Common myeloid progenitor, CD34-positive (primary cell): ENCODE measurements around the gene MGAT5B. TPM values are rescaled to one million over a fixed set of nuclear protein-coding genes. Genes with fewer than 3 reads are reported as not detected.

Experiments used
- CTCF ChIA-PET: fragments of 350-600 bp; sonication (Branson Sonifier 250); formaldehyde crosslinking; loops from one replicate; lab custom pipeline; 2021; ENCODE audit warnings: antibody characterized with exemption; lab: Charles Lee
- POLR2A ChIA-PET: fragments of 350-600 bp; sonication (Branson Sonifier 250); formaldehyde crosslinking; loops from one replicate; lab custom pipeline; 2021; ENCODE audit warnings: antibody characterized with exemption; lab: Charles Lee
- DNase-seq, 3 donors: peaks; one replicate each; pipeline versions ENCODE4 v3.0.0 to v3.0.0-alpha.2; 2013
- H3K27ac ChIP-seq, 2 experiments: 1 replicate in 1 of 2; 2 replicates in 1 of 2; pipeline ENCODE4 v1.7.0; 2013; ENCODE audit warnings: inconsistent platforms in 2 of 2, low read length in 2 of 2, mild to moderate bottlenecking in 2 of 2, low read depth in 1 of 2, moderate library complexity in 1 of 2; ENCODE audit not compliant: severe bottlenecking in 2 of 2, insufficient read depth in 1 of 2, poor library complexity in 1 of 2
- H3K27me3 ChIP-seq, 5 experiments: replicated peaks in 2 of 5; 1 replicate in 3 of 5; 2 replicates in 2 of 5; pipeline versions ENCODE4 v1.6.1 to v1.7.0; 2013; ENCODE audit warnings: low read length in 4 of 5, mild to moderate bottlenecking in 2 of 5, moderate library complexity in 2 of 5, inconsistent platforms in 1 of 5; ENCODE audit not compliant: insufficient read depth in 5 of 5, control insufficient read depth in 4 of 5
- H3K36me3 ChIP-seq, 4 experiments: 1 replicate in 2 of 4; 2 replicates in 2 of 4; pipeline versions ENCODE4 v1.6.1 to v1.7.0; 2013; ENCODE audit warnings: low read length in 3 of 4, control low read depth in 1 of 4, mild to moderate bottlenecking in 1 of 4; ENCODE audit not compliant: control insufficient read depth in 4 of 4, insufficient read depth in 4 of 4
- H3K4me1 ChIP-seq, 4 experiments: 1 replicate in 3 of 4; 2 replicates in 1 of 4; pipeline versions ENCODE4 v1.6.1 to v1.7.1; 2013; ENCODE audit warnings: low read length in 3 of 4, mild to moderate bottlenecking in 3 of 4, control low read depth in 1 of 4, inconsistent platforms in 1 of 4, moderate library complexity in 1 of 4; ENCODE audit not compliant: control insufficient read depth in 4 of 4, insufficient read depth in 4 of 4; ENCODE audit errors: control extremely low read depth in 1 of 4
- H3K4me3 ChIP-seq, 7 experiments: 1 replicate in 4 of 7; 2 replicates in 3 of 7; pipeline versions ENCODE4 v1.5.1 to v1.7.0; 2013; ENCODE audit warnings: mild to moderate bottlenecking in 7 of 7, low read length in 6 of 7, moderate library complexity in 6 of 7, inconsistent platforms in 2 of 7, low read depth in 2 of 7, control low read depth in 1 of 7; ENCODE audit not compliant: insufficient read depth in 4 of 7, control insufficient read depth in 1 of 7; ENCODE audit errors: extremely low read depth in 1 of 7
- H3K9me3 ChIP-seq, 5 experiments: 1 replicate in 4 of 5; 2 replicates in 1 of 5; pipeline versions ENCODE4 v1.6.1 to v1.7.1; 2013; ENCODE audit warnings: low read length in 4 of 5, mild to moderate bottlenecking in 2 of 5, inconsistent platforms in 1 of 5, low read depth in 1 of 5, moderate library complexity in 1 of 5; ENCODE audit not compliant: control insufficient read depth in 4 of 5, insufficient read depth in 2 of 5; ENCODE audit errors: control extremely low read depth in 1 of 5
- WGBS: methylation state at CpG from one replicate; pipeline ENCODE4 v1.1.5; 2013; ENCODE audit not compliant: insufficient coverage; 5-methylcytosine and 5-hydroxymethylcytosine counted together
- polyA plus RNA-seq: library from polyadenylated mRNA; unstranded; fragments of 120-200 nt; gene quantifications from one replicate; pipeline ENCODE4 v1.2.1, GENCODE V29; 2013

The MGAT5B gene
- 0.16 TPM for polyA plus RNA-seq

GRCh38 chr17:76868176-76868668 lies at the start of gene MGAT5B:
MGAT5B (plus strand) TSS chr17:76868404; CDS start chr17:76869030, 626 bp downstream.
- no peaks in the 10 kb centered on the region for H3K9me3 ChIP-seq
- DNase-seq = peak; percentile 71 to 83 (median 82)
- under 1% methylated on average over 70 of the region's 76 CpGs for WGBS
- H3K4me3 ChIP-seq = peak within 1 kb of the TSS in 5 of 7 experiments; percentile 30 to 65 (median 48)
- POLR2A ChIA-PET = interaction anchor here (1.0 to 1.4 kb wide), 2 partner anchors 104 to 190 kb away, joined by 3 read pairs; no protein-coding TSS in a partner anchor
- no peaks in the 10 kb centered on the region for H3K36me3 ChIP-seq
- CTCF ChIA-PET = interaction anchor here (0.7 to 2.9 kb wide), 19 partner anchors 10 to 339 kb away, joined by 3 to 18 read pairs (median 4); no protein-coding TSS in a partner anchor
- H3K4me1 ChIP-seq = peaks cover 0 to 36% (median 22%) of the 10 kb centered on the region in 4 experiments
- peaks cover 0 to 42% (median 22%) of the 10 kb centered on the region in 5 experiments for H3K27me3 ChIP-seq
- no peak within 1 kb of the TSS for H3K27ac ChIP-seq

- Histone ChIP-seq H3K4me1 (peaks cover 0 to 18% (median 14%) of the 10 kb centered on the region in 4 experiments), H3K27me3 (no peaks in the 10 kb centered on the region), H3K36me3 (no peaks in the 10 kb centered on the region), H3K4me3 (no peak overlapping the region), H3K27ac (no peak overlapping the region), H3K9me3 (no peaks in the 10 kb centered on the region)
- no CpG with 5 or more reads among the region's 1 CpG for WGBS
- ChIA-PET POLR2A (interaction anchor here (0.6 kb wide), 1 partner anchor 38 kb away, joined by 4 read pairs; no protein-coding TSS in a partner anchor), CTCF (interaction anchor here (1.0 kb wide), 2 partner anchors 18 to 71 kb away, joined by 3 read pairs; no protein-coding TSS in a partner anchor)
- peak in 2 of 3 donors; percentile 39 to 57 for DNase-seq
These were observed 48.2 kb upstream of the MGAT5B start for GRCh38 chr17:76820039-76820438.

DNA sequence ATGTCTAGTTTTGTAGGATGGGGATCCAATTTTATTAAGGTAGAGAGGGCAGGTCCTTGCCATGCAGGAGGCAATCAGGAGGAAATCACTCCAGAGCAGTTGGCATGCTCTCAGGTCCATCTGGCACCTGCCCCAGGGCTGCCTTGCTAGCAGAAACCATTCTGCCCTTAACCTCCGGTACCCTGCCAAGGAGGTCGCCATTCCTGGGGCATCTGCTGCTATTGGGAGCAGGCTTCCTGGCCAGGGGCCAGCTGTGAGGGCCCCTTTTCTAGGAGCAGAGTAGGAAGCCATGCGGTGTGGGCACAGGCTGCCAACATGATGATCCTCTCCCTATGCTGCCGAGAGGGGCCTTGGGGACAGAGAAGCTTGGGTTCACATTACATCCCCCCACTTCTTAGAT lies 47.6 kb upstream of the MGAT5B start:
- no peaks in the 10 kb centered on the region for H3K9me3 ChIP-seq
- no peak overlapping the region for H3K4me3 ChIP-seq
- CTCF ChIA-PET = interaction anchor here (1.0 to 1.1 kb wide), 2 partner anchors 18 to 21 kb away, joined by 3 to 4 read pairs; no protein-coding TSS in a partner anchor
- H3K27me3 ChIP-seq = no peaks in the 10 kb centered on the region
- POLR2A ChIA-PET = interaction anchor here (0.6 kb wide), 1 partner anchor 39 kb away, joined by 4 read pairs; no protein-coding TSS in a partner anchor
- H3K4me1 ChIP-seq = peaks cover 0 to 18% (median 14%) of the 10 kb centered on the region in 4 experiments
- no peaks in the 10 kb centered on the region for H3K36me3 ChIP-seq
- no peak overlapping the region for H3K27ac ChIP-seq
- WGBS = 84% methylated on average over 3 of the region's 4 CpGs
- no peak for DNase-seq

DNA sequence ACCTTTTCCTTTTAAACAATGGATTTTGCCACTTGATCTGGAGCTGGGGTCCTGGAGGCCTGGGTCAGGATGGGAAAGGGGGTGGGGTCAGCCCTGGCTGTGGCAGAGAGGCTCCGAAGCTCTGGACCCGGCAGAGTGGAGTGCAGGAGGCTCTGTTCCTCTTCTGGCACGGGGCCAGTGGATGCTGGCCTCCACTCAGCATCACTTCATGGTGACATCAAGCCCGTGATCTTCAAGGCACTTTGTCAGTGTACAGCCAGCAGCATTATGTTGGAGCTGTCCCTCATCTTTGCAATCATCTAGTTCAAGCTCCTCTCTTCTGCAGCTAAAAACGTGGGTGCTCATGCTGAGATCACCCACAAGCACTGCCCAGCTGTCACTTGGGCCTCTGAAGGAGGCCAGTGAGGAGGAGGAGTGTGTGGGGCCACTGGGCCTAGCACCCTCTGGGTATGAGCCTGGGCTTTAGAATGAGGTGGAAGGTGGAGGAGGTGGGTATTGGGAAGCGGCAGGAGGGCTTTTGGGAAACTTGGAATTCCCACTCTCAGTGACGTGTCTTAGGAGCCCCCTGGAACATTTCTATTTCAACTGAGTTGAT lies 45.9 kb upstream of the MGAT5B start:
- no peak overlapping the region for H3K27ac ChIP-seq
- H3K4me3 ChIP-seq = no peak overlapping the region
- no peaks in the 10 kb centered on the region for H3K36me3 ChIP-seq
- H3K9me3 ChIP-seq = no peaks in the 10 kb centered on the region
- ChIA-PET CTCF (no interaction called here), POLR2A (no interaction called here)
- H3K4me1 ChIP-seq = peaks cover 0 to 26% (median 10%) of the 10 kb centered on the region in 4 experiments
- DNase-seq = no peak
- 92% methylated on average over 7 of the region's 7 CpGs for WGBS
- H3K27me3 ChIP-seq = peaks cover 0 to 2% (median 0%) of the 10 kb centered on the region in 5 experiments

DNA sequence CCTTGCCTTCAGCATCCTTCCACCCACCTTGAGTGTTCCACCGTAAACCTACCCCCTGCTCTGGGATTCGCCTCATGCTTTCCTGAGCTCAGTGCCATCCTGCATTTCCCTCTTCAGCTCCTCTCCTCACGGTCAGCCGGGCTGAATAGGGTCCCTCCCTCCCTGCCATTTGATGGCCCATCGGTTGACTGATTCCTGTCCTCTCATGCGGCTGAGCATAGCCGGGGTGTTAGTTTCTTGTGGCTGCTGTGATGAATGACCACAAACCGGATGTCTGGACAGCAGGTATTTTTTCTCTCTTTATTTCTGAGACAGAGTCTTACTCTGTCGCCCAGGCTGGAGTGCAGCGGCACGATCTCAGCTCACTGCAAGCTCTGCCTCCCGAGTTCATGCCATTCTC lies 44.1 kb upstream of the MGAT5B start:
- Histone ChIP-seq H3K4me3 (no peak overlapping the region), H3K27me3 (peaks cover 0 to 2% (median 0%) of the 10 kb centered on the region in 5 experiments), H3K27ac (no peak overlapping the region), H3K36me3 (no peaks in the 10 kb centered on the region), H3K9me3 (no peaks in the 10 kb centered on the region), H3K4me1 (peaks cover 0 to 26% (median 10%) of the 10 kb centered on the region in 4 experiments)
- ChIA-PET CTCF (interaction anchor here (0.6 to 1.8 kb wide), 3 partner anchors 17 to 89 kb away, joined by 3 to 4 read pairs (median 3); partner anchors contain the start of gene MGAT5B), POLR2A (interaction anchor here (0.7 kb wide), 1 partner anchor 264 kb away, joined by 3 read pairs; no protein-coding TSS in a partner anchor)
- DNase-seq = no peak
- WGBS = 92% methylated on average over 9 of the region's 12 CpGs

DNA sequence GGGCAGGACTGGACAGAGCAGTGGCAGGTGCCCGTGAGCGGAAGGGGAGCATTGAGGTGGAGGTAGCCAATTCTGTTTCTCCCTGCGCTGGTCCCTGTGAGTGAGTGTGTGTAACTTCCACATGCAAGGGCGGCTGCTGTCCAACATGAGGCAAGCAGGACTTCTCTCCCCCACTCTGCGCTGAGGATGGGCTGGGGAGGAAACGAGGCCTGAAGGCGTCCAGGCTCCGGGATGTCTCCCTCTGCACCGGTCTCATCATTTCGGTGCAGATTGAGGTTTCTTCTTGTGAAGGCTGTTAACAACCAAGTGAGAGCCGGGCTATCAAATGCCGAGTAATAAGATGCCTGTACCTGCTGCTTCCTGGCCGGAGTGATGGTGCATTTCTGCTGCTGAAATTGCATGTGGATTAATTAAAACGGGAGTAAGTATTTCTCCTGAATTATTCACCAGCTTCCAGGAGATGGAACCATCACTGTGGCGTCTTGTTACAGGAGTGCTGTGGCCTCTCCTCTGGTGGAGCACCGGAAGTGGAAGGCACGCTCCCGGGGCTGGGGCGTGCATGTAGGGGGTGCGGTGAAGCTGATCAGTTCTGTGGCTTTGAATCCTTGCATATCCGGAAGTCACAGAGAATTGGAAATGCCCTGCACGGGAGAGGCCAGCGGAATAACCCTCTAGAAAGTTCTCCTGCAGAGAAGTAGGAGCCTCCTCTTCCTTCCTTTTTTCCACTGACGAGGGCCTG lies 41.7 kb upstream of the MGAT5B start:
- POLR2A ChIA-PET = interaction anchor here (0.7 kb wide), 1 partner anchor 424 kb away, joined by 4 read pairs; no protein-coding TSS in a partner anchor
- peak overlapping the region in 1 of 7 experiments; percentile 32 for H3K4me3 ChIP-seq
- DNase-seq = peak in 2 of 3 donors; percentile 24 to 34
- H3K4me1 ChIP-seq = peaks cover 0 to 12% (median 5%) of the 10 kb centered on the region in 4 experiments
- peaks cover 0 to 2% (median 0%) of the 10 kb centered on the region in 5 experiments for H3K27me3 ChIP-seq
- no peaks in the 10 kb centered on the region for H3K9me3 ChIP-seq
- CTCF ChIA-PET = interaction anchor here (0.9 kb wide), 1 partner anchor 9 kb away, joined by 3 read pairs; no protein-coding TSS in a partner anchor
- 67% methylated on average over 16 of the region's 24 CpGs for WGBS
- no peaks in the 10 kb centered on the region for H3K36me3 ChIP-seq
- no peak overlapping the region for H3K27ac ChIP-seq
